ENCODE measurements around the gene CCDC33. TPM values are rescaled to one million over a fixed set of nuclear protein-coding genes. Genes with fewer than 3 reads are reported as not detected.

The CCDC33 gene
- total and polyA plus RNA-seq, 2 experiments from 2014 or later: 2.6 to 2.8 TPM

DNA sequence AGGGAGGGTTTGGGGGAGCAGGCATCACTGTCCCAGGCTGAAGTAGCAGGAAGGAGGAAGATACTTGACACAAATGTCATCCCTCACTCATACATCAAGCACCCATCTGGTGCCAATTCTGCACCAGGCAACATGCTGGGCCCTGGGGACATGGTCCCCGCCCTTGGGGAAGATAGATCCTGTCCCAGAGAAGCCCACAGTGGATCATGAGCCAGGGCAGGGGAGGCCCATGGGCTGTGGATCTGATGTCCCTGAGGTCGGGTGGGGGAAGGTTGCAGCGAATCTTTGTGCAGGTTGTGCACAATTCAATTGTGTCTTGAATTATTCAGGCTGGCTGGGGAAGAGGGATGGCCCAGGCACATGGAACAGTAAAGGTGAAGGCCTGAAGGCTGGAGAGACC lies 6.4 kb upstream of the CCDC33 start (continued):
- TF ChIP-seq, protein P1, sequence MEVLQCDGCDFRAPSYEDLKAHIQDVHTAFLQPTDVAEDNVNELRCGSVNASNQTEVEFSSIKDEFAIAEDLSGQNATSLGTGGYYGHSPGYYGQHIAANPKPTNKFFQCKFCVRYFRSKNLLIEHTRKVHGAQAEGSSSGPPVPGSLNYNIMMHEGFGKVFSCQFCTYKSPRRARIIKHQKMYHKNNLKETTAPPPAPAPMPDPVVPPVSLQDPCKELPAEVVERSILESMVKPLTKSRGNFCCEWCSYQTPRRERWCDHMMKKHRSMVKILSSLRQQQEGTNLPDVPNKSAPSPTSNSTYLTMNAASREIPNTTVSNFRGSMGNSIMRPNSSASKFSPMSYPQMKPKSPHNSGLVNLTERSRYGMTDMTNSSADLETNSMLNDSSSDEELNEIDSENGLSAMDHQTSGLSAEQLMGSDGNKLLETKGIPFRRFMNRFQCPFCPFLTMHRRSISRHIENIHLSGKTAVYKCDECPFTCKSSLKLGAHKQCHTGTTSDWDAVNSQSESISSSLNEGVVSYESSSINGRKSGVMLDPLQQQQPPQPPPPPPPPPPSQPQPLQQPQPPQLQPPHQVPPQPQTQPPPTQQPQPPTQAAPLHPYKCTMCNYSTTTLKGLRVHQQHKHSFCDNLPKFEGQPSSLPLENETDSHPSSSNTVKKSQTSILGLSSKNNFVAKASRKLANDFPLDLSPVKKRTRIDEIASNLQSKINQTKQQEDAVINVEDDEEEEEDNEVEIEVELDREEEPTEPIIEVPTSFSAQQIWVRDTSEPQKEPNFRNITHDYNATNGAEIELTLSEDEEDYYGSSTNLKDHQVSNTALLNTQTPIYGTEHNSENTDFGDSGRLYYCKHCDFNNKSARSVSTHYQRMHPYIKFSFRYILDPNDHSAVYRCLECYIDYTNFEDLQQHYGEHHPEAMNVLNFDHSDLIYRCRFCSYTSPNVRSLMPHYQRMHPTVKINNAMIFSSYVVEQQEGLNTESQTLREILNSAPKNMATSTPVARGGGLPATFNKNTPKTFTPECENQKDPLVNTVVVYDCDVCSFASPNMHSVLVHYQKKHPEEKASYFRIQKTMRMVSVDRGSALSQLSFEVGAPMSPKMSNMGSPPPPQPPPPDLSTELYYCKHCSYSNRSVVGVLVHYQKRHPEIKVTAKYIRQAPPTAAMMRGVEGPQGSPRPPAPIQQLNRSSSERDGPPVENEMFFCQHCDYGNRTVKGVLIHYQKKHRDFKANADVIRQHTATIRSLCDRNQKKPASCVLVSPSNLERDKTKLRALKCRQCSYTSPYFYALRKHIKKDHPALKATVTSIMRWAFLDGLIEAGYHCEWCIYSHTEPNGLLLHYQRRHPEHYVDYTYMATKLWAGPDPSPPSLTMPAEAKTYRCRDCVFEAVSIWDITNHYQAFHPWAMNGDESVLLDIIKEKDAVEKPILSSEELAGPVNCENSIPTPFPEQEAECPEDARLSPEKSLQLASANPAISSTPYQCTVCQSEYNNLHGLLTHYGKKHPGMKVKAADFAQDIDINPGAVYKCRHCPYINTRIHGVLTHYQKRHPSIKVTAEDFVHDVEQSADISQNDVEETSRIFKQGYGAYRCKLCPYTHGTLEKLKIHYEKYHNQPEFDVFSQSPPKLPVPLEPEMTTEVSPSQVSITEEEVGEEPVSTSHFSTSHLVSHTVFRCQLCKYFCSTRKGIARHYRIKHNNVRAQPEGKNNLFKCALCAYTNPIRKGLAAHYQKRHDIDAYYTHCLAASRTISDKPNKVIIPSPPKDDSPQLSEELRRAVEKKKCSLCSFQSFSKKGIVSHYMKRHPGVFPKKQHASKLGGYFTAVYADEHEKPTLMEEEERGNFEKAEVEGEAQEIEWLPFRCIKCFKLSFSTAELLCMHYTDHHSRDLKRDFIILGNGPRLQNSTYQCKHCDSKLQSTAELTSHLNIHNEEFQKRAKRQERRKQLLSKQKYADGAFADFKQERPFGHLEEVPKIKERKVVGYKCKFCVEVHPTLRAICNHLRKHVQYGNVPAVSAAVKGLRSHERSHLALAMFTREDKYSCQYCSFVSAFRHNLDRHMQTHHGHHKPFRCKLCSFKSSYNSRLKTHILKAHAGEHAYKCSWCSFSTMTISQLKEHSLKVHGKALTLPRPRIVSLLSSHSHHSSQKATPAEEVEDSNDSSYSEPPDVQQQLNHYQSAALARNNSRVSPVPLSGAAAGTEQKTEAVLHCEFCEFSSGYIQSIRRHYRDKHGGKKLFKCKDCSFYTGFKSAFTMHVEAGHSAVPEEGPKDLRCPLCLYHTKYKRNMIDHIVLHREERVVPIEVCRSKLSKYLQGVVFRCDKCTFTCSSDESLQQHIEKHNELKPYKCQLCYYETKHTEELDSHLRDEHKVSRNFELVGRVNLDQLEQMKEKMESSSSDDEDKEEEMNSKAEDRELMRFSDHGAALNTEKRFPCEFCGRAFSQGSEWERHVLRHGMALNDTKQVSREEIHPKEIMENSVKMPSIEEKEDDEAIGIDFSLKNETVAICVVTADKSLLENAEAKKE (CRISPR knock-in tag; IDR thresholded peaks at IDR 0.05): no peak
- TF ChIP-seq JUNB (IDR thresholded peaks at IDR 0.05; ENCODE audit: unreplicated experiment) (no peak), STAT1 (IDR thresholded peaks at IDR 0.05; ENCODE audit: unreplicated experiment) (no peak), CREB1 (CRISPR knock-in tag; IDR thresholded peaks at IDR 0.05; ENCODE audit: low read depth) (no peak), NANOG (IDR thresholded peaks at IDR 0.05; ENCODE audit: borderline replicate concordance) (no peak), EZH2phosphoT487 (IDR thresholded peaks at IDR 0.05; ENCODE audit: unreplicated experiment) (no peak), POLR2AphosphoS5 (IDR thresholded peaks at IDR 0.05; ENCODE audit: low read depth) (no peak)
- TF ChIP-seq, protein P2, sequence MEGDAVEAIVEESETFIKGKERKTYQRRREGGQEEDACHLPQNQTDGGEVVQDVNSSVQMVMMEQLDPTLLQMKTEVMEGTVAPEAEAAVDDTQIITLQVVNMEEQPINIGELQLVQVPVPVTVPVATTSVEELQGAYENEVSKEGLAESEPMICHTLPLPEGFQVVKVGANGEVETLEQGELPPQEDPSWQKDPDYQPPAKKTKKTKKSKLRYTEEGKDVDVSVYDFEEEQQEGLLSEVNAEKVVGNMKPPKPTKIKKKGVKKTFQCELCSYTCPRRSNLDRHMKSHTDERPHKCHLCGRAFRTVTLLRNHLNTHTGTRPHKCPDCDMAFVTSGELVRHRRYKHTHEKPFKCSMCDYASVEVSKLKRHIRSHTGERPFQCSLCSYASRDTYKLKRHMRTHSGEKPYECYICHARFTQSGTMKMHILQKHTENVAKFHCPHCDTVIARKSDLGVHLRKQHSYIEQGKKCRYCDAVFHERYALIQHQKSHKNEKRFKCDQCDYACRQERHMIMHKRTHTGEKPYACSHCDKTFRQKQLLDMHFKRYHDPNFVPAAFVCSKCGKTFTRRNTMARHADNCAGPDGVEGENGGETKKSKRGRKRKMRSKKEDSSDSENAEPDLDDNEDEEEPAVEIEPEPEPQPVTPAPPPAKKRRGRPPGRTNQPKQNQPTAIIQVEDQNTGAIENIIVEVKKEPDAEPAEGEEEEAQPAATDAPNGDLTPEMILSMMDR (conservative IDR thresholded peaks at IDR 0.05; ENCODE audit: low read depth in 2 of 2): no peak
- TF ChIP-seq, protein P3, sequence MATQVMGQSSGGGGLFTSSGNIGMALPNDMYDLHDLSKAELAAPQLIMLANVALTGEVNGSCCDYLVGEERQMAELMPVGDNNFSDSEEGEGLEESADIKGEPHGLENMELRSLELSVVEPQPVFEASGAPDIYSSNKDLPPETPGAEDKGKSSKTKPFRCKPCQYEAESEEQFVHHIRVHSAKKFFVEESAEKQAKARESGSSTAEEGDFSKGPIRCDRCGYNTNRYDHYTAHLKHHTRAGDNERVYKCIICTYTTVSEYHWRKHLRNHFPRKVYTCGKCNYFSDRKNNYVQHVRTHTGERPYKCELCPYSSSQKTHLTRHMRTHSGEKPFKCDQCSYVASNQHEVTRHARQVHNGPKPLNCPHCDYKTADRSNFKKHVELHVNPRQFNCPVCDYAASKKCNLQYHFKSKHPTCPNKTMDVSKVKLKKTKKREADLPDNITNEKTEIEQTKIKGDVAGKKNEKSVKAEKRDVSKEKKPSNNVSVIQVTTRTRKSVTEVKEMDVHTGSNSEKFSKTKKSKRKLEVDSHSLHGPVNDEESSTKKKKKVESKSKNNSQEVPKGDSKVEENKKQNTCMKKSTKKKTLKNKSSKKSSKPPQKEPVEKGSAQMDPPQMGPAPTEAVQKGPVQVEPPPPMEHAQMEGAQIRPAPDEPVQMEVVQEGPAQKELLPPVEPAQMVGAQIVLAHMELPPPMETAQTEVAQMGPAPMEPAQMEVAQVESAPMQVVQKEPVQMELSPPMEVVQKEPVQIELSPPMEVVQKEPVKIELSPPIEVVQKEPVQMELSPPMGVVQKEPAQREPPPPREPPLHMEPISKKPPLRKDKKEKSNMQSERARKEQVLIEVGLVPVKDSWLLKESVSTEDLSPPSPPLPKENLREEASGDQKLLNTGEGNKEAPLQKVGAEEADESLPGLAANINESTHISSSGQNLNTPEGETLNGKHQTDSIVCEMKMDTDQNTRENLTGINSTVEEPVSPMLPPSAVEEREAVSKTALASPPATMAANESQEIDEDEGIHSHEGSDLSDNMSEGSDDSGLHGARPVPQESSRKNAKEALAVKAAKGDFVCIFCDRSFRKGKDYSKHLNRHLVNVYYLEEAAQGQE (IDR thresholded peaks at IDR 0.05; ENCODE audit: unreplicated experiment): no peak

All from GM23338 (cell line).